Chondrocyte (in vitro differentiated cells): ENCODE measurements around the gene ATRIP. TPM values are rescaled to one million over a fixed set of nuclear protein-coding genes. Genes with fewer than 3 reads are reported as not detected.

Experiments used
- DNase-seq: peaks from one replicate; pipeline ENCODE4 v3.0.0; 2021; ENCODE audit warnings: mixed read lengths, low spot score
- H3K27ac Mint-ChIP-seq: one replicate; pipeline ENCODE4 v1.8.0; 2021; ENCODE audit warnings: mild to moderate bottlenecking, moderate library complexity, mixed read lengths; ENCODE audit not compliant: unreplicated experiment
- H3K27me3 Mint-ChIP-seq: 2 replicates; pipeline ENCODE4 v1.8.0; 2021; ENCODE audit warnings: low read depth, mixed read lengths
- H3K36me3 Mint-ChIP-seq: 2 replicates; pipeline ENCODE4 v1.8.0; 2021; ENCODE audit warnings: low read depth, mixed read lengths
- H3K4me1 Mint-ChIP-seq: 2 replicates; pipeline ENCODE4 v1.8.0; 2021; ENCODE audit warnings: low read depth, mild to moderate bottlenecking, mixed read lengths
- H3K4me3 Mint-ChIP-seq: one replicate; pipeline ENCODE4 v1.8.0; 2021; ENCODE audit warnings: mild to moderate bottlenecking, moderate library complexity, mixed read lengths; ENCODE audit not compliant: unreplicated experiment
- H3K9me3 Mint-ChIP-seq: 2 replicates; pipeline ENCODE4 v1.8.0; 2021; ENCODE audit warnings: low read depth, mixed read lengths
- CTCF ChIP-seq: fragments of 200-600 bp; sonication (generic); IDR thresholded peaks from 2 replicates; pipeline ENCODE4 v1.5.0; 2021; ENCODE audit warnings: antibody characterized with exemption, mild to moderate bottlenecking, moderate library complexity
- total RNA-seq: library from RNA; stranded (reverse); gene quantifications from 3 replicates; pipeline ENCODE4 v1.2.1, GENCODE V29; 2021

ATRIP gene
- total RNA-seq, 1 donor from 2014 or later = 8.7 TPM

DNA sequence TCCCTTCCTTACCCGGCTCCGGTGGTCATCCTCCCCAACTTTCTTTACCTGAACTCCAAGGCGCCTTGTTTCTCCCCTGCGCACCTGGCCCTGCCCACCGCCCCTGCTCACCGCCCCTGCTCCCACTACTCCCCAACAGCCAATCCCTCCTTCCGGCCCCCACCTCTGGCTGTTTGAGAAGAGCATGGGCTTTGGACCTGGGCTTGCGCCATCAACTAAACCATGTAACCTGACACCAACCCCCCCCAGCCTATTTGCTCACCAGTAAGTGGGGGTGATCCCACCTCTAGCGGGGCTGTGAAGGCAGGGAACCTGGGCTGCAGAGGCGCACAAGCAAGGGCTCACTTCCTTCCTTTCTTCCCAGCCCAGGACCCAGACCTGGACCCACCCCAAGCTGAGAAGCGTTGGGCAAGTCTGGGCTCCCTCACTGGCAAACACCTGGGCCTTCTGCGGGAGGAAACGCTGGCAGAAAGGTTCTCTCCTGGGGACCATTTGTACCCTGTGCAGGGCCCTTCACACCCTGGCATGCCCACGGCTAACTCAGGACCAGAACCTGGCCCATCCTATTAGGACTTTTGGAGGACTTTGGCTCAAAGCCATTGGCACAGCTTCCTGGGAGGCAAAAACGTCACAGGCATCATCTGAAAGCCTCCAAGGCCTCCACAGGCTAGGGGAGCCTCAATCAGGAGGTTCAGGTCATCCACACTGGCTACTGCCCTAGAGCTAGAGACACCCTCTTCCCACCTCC lies 16.4 kb upstream of the ATRIP start, which contains the start of gene PLXNB1:
Gene PLXNB1, minus strand, starts transcription at position 127 of the 748 bp plus-strand sequence. CDS start 5,475 bp downstream, outside the sequence.
- H3K4me1 Mint-ChIP-seq = peaks cover 84% of the 10 kb centered on the region
- peak within 1 kb of the TSS; percentile 78 for H3K4me3 Mint-ChIP-seq
- no peak for DNase-seq
- peak within 1 kb of the TSS; percentile 81 for H3K27ac Mint-ChIP-seq
- no peak for TF ChIP-seq CTCF
- H3K9me3 Mint-ChIP-seq = no peaks in the 10 kb centered on the region
- H3K36me3 Mint-ChIP-seq = peaks cover 3% of the 10 kb centered on the region
- no peaks in the 10 kb centered on the region for H3K27me3 Mint-ChIP-seq

DNA sequence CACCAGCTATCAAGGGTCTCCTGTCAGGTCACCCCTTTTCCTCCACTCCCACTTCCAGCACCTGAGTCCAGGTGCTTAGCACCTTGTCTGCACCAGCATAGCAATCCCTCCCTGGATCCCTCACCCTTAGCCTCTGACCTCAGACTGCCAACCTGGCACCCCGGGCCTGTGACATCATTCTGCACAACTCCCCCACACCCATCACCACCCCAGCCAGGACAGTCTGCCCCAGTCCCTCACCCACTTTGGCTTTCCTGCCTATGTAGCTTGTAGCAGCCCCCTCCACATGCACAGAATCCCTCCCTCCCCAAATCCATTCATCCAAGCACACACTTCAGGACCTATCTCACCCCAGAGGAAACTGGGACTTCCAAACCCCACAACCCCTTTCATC lies 15.8 kb upstream of the ATRIP start:
- Mint-ChIP-seq H3K4me1 (peaks cover 79% of the 10 kb centered on the region), H3K27me3 (no peaks in the 10 kb centered on the region), H3K9me3 (no peaks in the 10 kb centered on the region), H3K36me3 (peaks cover 3% of the 10 kb centered on the region), H3K4me3 (peak overlapping the region; percentile 74), H3K27ac (peak overlapping the region; percentile 41)
- DNase-seq = no peak
- no peak for TF ChIP-seq CTCF

- no peaks in the 10 kb centered on the region for H3K9me3 Mint-ChIP-seq
- peaks cover 3% of the 10 kb centered on the region for H3K36me3 Mint-ChIP-seq
- no peaks in the 10 kb centered on the region for H3K27me3 Mint-ChIP-seq
- no peak for TF ChIP-seq CTCF
- H3K4me3 Mint-ChIP-seq = peak overlapping the region; percentile 74
- H3K4me1 Mint-ChIP-seq = peaks cover 72% of the 10 kb centered on the region
- peak overlapping the region; percentile 72 for H3K27ac Mint-ChIP-seq
- no peak for DNase-seq
Observed at GRCh38 chr3:48431224-48432029, 15.1 kb upstream of the ATRIP start.

- peak overlapping the region; percentile 87 for H3K27ac Mint-ChIP-seq
- H3K4me1 Mint-ChIP-seq = peaks cover 59% of the 10 kb centered on the region
- peak overlapping the region; percentile 67 for H3K4me3 Mint-ChIP-seq
- H3K27me3 Mint-ChIP-seq = no peaks in the 10 kb centered on the region
- no peak for DNase-seq
- no peaks in the 10 kb centered on the region for H3K9me3 Mint-ChIP-seq
- peaks cover 3% of the 10 kb centered on the region for H3K36me3 Mint-ChIP-seq
- peak; percentile 54 for TF ChIP-seq CTCF
Observed at GRCh38 chr3:48432411-48433371, 13.8 kb upstream of the ATRIP start.
